H1 (cell line): ENCODE results near the gene MRPS26. TPM values are rescaled to one million over a fixed set of nuclear protein-coding genes. Genes with fewer than 3 reads are reported as not detected.

Experiments used
- CEBPB ChIP-seq: IDR thresholded peaks from 2 replicates; pipeline ENCODE4 v1.6.1; 2012; ENCODE audit warnings: low read depth, low read length
- CTCF ChIP-seq, 3 experiments: IDR thresholded peaks; 1 replicate in 2 of 3; 2 replicates in 1 of 3; pipeline versions ENCODE4 v1.5.1 to v1.6.1; 2011; ENCODE audit warnings: low read length in 3 of 3, mild to moderate bottlenecking in 3 of 3, inconsistent platforms in 2 of 3, low read depth in 1 of 3, moderate library complexity in 1 of 3; ENCODE audit not compliant: insufficient read depth in 1 of 3; ENCODE audit errors: control extremely low read depth in 1 of 3
- E2F6 ChIP-seq: IDR thresholded peaks from 2 replicates; pipeline ENCODE4 v1.6.1; 2012; ENCODE audit warnings: inconsistent platforms
- EZH2 ChIP-seq: fragments of 200-600 bp; sonication (generic); IDR thresholded peaks from 2 replicates; pipeline ENCODE4 v1.7.1; 2012; ENCODE audit warnings: low read depth, mild to moderate bottlenecking, moderate library complexity, low read length, inconsistent platforms; ENCODE audit not compliant: severe bottlenecking
- KDM1A ChIP-seq: fragments of 200-600, 300-600 bp; sonication (generic); IDR thresholded peaks from 2 replicates; pipeline ENCODE4 v1.7.1; 2016; ENCODE audit warnings: mild to moderate bottlenecking, low read length, borderline replicate concordance
- PHF8 ChIP-seq: fragments of 200-600 bp; sonication (generic); conservative IDR thresholded peaks from 2 replicates; pipeline ENCODE4 v1.7.1; 2012; ENCODE audit warnings: low read depth, mild to moderate bottlenecking, inconsistent platforms, low read length, moderate library complexity
- SIN3A ChIP-seq, 2 experiments: IDR thresholded peaks in 1 of 2; conservative IDR thresholded peaks in 1 of 2; 2 replicates each; pipeline ENCODE4 v1.6.1; 2011 to 2012; ENCODE audit warnings: low read length in 2 of 2, improper control_type of control experiment in 1 of 2, low read depth in 1 of 2, mild to moderate bottlenecking in 1 of 2
- TAF7 ChIP-seq: optimal IDR thresholded peaks from 2 replicates; pipeline ENCODE3; 2011; ENCODE audit warnings: low read depth, mild to moderate bottlenecking, inconsistent platforms, low read length, moderate library complexity, borderline replicate concordance
- TBP ChIP-seq: IDR thresholded peaks from 2 replicates; pipeline ENCODE4 v1.6.1; 2011; ENCODE audit warnings: low read depth, low read length, improper control_type of control experiment
- YY1 ChIP-seq: IDR thresholded peaks from 2 replicates; pipeline ENCODE4 v1.6.1; 2011; ENCODE audit warnings: low read depth, mild to moderate bottlenecking, low read length
- polyA plus RNA-seq, 7 experiments: library from polyadenylated mRNA; depleted of rRNA in 3 of 7; stranded (reverse) in 5 of 7; unstranded in 2 of 7; fragments of >200 nt in 5 of 7; fragments of 200-250 nt in 2 of 7; gene quantifications; 1 replicate in 5 of 7; 2 replicates in 1 of 7; 4 replicates in 1 of 7; pipeline versions ENCODE4 v1.2.1 to v1.2.3, GENCODE V29; 2011 to 2013; ENCODE audit warnings: missing spikeins in 2 of 7, mixed read lengths in 2 of 7
- total RNA-seq: library from RNA; stranded (reverse); fragmentation: NEBNext Ultra II Directional; extraction: Animal tissue kit (Norgen Biotek cat#: 25700); gene quantifications from 2 replicates; pipeline ENCODE4 v1.2.1, GENCODE V29; 2021

The MRPS26 gene
- total and polyA plus RNA-seq, 2 of the 8 experiments (the other 6 are each of a cell fraction or from before 2014, with no cell fraction given): 83.6 to 103 TPM

- TF ChIP-seq E2F6 (peak; percentile 50), CTCF (IDR thresholded peaks at IDR 0.05; ENCODE audit: control extremely low read depth in 1 of 3, insufficient read depth in 1 of 3, low read depth in 1 of 3, low read length in 3 of 3) (peak in 1 of 3 experiments; percentile 8; a peak in 1 of 4 replicates), CEBPB (no peak), TAF7 (no peak), SIN3A (conservative IDR thresholded peaks at IDR 0.05 in 1 of 2, IDR thresholded peaks at IDR 0.05 in 1 of 2; ENCODE audit: low read depth in 1 of 2, low read length in 2 of 2) (0 out of 4 replicates have a peak, but pooled peaks of 1 of the 2 experiments have one; percentile 35), EZH2 (peak; percentile 33), PHF8 (peak; percentile 72), TBP (peak; percentile 59), KDM1A (0 out of 2 replicates have a peak, but pooled peaks have one; percentile 20), YY1 (no peak)
Measured at GRCh38 chr20:3092611-3093379, 46.9 kb downstream of the MRPS26 start (continued).
